GM10266 (cell line): ENCODE measurements around the gene CDC7.
"Not testable (repeated sequence)": the region's sequence is repeated elsewhere in the genome, so short reads cannot be mapped to it uniquely, and the experiment has no call there.

Experiments used
- DNase-seq: peaks from one replicate; pipeline ENCODE4 v3.0.0; 2012; ENCODE audit errors: extremely low spot score
- TF ChIP-seq, protein P1 (sequence below): IDR thresholded peaks from 2 replicates; pipeline ENCODE4 v1.5.1; 2012; ENCODE audit warnings: mild to moderate bottlenecking, low read depth; ENCODE audit not compliant: control insufficient read depth, insufficient read depth; ENCODE audit errors: missing control alignments

CDC7 gene

DNA sequence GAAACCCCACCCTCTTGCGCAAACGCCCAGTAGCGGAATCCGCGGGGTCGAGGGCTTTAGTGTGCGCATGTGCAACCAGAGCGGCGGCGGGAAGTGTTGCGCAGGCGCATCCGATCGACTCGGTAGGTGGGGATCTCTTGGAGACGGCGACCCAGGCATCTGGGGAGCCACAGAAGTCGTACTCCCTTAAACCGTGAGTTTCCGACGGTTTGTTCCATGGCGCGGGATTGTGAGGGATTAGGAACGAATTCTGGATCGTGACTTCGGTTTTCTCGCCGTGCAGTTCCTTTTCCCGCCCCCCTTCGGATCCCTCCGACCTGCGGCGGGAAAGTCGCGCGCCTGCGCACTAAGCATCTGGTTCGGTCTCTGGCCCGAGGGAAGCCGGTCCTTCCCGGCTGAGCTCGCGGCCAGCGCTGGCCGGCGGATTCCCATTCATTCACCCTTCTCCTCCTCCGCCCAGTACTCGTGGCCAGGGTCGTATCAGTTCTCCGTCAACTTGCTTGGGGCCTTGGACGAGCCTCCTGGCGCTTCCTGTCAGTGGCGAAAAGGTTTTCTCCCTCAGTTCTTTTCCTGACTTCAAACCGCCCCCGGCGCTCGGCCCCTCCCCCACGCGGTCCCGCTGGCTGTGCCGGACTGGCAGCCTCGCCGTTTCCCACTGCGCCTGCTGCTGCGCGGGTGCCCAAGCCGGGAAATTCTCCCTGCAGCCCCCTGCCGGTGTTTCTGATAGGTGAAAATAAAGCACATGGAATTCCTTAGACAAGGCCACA is at the start of gene CDC7:
TSS of gene CDC7 (plus strand) at position 96 of the 767 bp plus-strand sequence. CDS start 866 bp downstream, outside the sequence.
- TF ChIP-seq, protein P1, sequence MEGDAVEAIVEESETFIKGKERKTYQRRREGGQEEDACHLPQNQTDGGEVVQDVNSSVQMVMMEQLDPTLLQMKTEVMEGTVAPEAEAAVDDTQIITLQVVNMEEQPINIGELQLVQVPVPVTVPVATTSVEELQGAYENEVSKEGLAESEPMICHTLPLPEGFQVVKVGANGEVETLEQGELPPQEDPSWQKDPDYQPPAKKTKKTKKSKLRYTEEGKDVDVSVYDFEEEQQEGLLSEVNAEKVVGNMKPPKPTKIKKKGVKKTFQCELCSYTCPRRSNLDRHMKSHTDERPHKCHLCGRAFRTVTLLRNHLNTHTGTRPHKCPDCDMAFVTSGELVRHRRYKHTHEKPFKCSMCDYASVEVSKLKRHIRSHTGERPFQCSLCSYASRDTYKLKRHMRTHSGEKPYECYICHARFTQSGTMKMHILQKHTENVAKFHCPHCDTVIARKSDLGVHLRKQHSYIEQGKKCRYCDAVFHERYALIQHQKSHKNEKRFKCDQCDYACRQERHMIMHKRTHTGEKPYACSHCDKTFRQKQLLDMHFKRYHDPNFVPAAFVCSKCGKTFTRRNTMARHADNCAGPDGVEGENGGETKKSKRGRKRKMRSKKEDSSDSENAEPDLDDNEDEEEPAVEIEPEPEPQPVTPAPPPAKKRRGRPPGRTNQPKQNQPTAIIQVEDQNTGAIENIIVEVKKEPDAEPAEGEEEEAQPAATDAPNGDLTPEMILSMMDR, result peak; percentile 18
- peak; percentile 87 for DNase-seq

DNA sequence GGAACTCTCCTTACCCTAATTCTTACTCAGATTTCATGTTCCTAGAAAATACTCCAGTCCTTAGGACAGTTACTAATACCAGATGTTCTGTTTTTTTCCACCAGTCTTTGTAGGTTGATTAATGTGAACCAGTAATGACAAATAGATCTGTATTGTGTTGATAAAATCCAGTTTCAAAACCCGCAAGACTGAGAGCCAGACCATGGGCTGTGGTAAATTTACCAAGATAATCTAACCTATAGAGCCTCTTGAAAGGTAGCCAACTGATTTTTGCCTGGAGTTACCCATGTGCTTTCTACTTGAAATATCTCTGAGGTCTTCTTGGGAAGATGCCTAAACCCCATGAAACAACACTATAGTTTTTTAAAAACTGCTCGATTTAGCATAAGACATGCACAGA is 46.5 kb upstream of the CDC7 start:
- TF ChIP-seq, protein P1, result no peak
- DNase-seq, result no peak

DNA sequence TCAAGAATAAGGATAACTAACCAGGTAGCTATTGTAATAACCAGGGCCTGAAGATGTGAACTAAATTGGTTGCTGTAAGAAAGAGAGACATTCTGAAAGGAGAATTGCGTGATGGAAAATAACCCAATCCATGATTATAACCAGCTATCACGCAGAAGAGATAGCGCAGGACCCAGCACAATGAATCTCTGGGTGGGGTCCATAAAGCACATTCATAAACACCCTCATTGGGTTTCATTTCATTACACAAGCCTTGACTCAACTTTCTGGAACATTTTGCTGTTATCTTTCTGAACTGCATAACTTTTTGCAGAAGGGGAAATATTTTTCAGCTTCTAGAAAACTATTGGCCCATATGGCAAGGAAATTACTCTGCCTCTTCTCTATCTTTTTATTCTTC is 45.3 kb upstream of the CDC7 start:
- TF ChIP-seq, protein P1, result no peak
- DNase-seq, result no peak

DNA sequence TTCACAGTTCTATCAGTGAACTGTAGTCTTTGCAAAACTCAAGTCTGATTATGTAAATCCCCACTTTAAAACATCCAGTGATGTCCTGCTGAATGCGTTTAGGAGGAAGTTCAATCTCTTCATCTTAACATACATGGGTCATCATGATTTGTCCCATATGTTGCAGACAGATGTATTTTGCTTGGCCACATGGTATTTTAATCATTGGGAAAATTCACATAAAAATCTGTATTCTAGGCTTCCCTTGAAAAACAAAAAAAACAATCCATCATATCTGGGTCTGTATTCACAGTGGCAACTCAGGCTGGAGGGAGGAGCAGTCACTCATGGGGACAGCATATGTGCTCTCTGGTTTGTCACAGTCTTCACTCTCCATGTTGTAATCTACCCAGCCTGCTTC is 44.8 kb upstream of the CDC7 start:
- DNase-seq, result no peak
- TF ChIP-seq, protein P1, result no peak

DNA sequence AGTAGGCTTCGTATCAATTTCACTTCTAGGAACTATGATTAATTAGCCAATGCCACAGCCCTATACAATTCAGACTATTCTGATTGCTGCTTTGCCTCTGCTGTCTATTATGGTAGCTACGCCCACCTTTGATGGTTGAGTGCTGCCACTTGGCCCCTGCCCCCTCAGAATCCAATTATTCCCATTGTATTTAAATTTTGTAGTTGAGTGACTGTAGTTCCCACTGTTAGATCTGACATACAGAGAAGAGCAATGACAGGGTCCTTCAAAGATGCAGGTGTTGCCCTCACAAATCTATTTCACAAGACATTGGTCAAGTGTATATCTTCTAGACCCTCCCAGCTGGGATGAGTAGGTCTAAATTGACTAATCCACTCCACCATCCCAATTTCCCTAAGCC is 35.3 kb upstream of the CDC7 start:
- not testable (repeated sequence) for DNase-seq

DNA sequence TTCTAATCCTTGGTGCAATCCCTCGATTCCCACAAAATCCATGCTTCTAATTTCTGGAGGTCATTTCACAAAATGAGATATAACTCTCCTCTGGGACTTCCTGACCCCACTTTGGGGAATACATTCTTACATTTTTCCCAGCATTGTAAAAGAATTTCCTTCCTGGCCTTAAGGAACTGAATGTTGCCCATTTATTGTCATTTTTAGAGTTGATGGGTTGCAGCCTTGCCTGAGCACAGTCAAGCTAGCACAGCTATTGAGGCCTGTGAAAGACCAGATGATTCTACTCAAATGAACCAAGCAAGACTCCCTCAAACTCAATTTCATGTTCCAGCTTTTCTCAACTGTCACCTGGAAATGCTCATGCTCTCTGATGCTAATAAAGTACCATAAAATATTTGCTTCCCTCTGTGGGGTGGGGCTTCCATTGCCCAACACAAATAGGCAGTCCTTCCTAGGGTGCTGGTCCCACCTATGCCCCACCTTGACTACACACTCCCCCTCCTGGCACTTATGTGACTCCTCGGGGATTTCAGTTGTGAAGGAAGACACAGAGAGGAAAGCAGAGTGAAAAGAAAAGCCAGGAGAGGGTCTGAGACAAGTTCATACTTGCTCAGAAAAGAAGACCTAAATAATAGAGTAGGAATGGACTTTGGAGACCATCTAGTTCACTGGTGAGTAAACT is 24.0 kb upstream of the CDC7 start:
- DNase-seq, result no peak
- TF ChIP-seq, protein P1, result no peak

DNA sequence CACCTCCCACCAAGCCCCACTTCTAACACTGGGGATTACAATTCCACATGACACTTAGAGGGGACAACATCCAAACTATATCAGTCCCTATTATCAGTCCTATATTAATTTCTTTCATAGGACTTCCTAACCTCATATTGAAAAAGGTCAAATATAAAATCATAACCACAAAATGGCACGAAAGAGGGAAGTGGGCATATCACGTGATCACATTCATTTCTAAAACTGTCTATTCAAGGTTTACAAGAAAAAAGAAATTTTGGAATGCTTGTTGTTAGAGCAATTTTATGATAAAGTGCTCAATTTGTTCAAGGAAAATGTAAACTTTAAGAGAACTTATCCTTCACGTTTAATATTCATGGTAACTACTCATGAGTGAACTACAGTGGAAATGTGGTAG is 13.2 kb upstream of the CDC7 start:
- DNase-seq, result no peak
- TF ChIP-seq, protein P1, result no peak
